ENCODE results near the gene HRH1. TPM values are rescaled to one million over a fixed set of nuclear protein-coding genes. Genes with fewer than 3 reads are reported as not detected.
A peak's percentile ranks its signal among the peaks of the same experiment; 100 is the strongest.
"Not testable (repeated sequence)": the region's sequence is repeated elsewhere in the genome, so short reads cannot be mapped to it uniquely, and the experiment has no call there.

HRH1 gene
- total RNA-seq, 1 donor from 2014 or later, result 0.19 TPM

- Histone ChIP-seq H4K20me1 (ENCODE audit: low read depth) (no peaks in the 10 kb centered on the region), H3F3A (ENCODE audit: low read depth) (no peaks in the 10 kb centered on the region), H3K4me1 (peaks cover 6% of the 10 kb centered on the region), H3K27me3 (no peaks in the 10 kb centered on the region), H2AFZ (replicated peaks) (no peak overlapping the region), H3K4me3 (no peak overlapping the region), H3K36me3 (no peaks in the 10 kb centered on the region), H3K79me2 (ENCODE audit: low read depth) (no peaks in the 10 kb centered on the region), H3K4me2 (no peak overlapping the region), H3K9me3 (ENCODE audit: low read depth) (no peaks in the 10 kb centered on the region), H3K9ac (no peak overlapping the region), H3K27ac (no peak overlapping the region)
- no peak overlapping the region for H3K27ac Mint-ChIP-seq
- DNase-seq (ENCODE audit: low spot score), result no peak
- no peak overlapping the region for H3K4me3 Mint-ChIP-seq
- TF ChIP-seq EZH2phosphoT487 (IDR thresholded peaks at IDR 0.05) (no peak), CTCF (IDR thresholded peaks at IDR 0.05) (no peak), EZH2 (IDR thresholded peaks at IDR 0.05) (no peak)
- no peaks in the 10 kb centered on the region for H3K36me3 Mint-ChIP-seq
- H3K27me3 Mint-ChIP-seq (ENCODE audit: insufficient read depth, low read depth), result peaks cover 13% of the 10 kb centered on the region
- no peaks in the 10 kb centered on the region for H3K9me3 Mint-ChIP-seq
- peaks cover 11% of the 10 kb centered on the region for H3K4me1 Mint-ChIP-seq
Observed at GRCh38 chr3:11201251-11202019, 47.1 kb downstream of the HRH1 start.

- no peak overlapping the region for H3K4me3 ChIP-seq
- Mint-ChIP-seq H3K27ac (no peak overlapping the region), H3K9me3 (no peaks in the 10 kb centered on the region), H3K4me1 (peaks cover 6% of the 10 kb centered on the region), H3K4me3 (no peak overlapping the region), H3K27me3 (ENCODE audit: insufficient read depth, low read depth) (peaks cover 16% of the 10 kb centered on the region), H3K36me3 (no peaks in the 10 kb centered on the region)
- H3K27me3 ChIP-seq, result no peaks in the 10 kb centered on the region
- DNase-seq (ENCODE audit: low spot score), result no peak
- no peak overlapping the region for H3K27ac ChIP-seq
- H3K4me2 ChIP-seq, result no peak overlapping the region
- H3K36me3 ChIP-seq, result no peaks in the 10 kb centered on the region
- no peak overlapping the region for H2AFZ ChIP-seq (replicated peaks)
- no peaks in the 10 kb centered on the region for H3K79me2 ChIP-seq (ENCODE audit: low read depth)
- TF ChIP-seq EZH2phosphoT487 (IDR thresholded peaks at IDR 0.05), result no peak
- no peaks in the 10 kb centered on the region for H3F3A ChIP-seq (ENCODE audit: low read depth)
- H3K9me3 ChIP-seq (ENCODE audit: low read depth), result no peaks in the 10 kb centered on the region
- H3K9ac ChIP-seq, result no peak overlapping the region
- H4K20me1 ChIP-seq (ENCODE audit: low read depth), result no peaks in the 10 kb centered on the region
- H3K4me1 ChIP-seq, result no peaks in the 10 kb centered on the region
Observed at GRCh38 chr3:11203961-11204360, 49.7 kb downstream of the HRH1 start.

- no peak overlapping the region for H3K27ac Mint-ChIP-seq
- H3K4me1 ChIP-seq, result no peaks in the 10 kb centered on the region
- H2AFZ ChIP-seq (replicated peaks), result no peak overlapping the region
- TF ChIP-seq CTCF (IDR thresholded peaks at IDR 0.05) (no peak), EZH2phosphoT487 (IDR thresholded peaks at IDR 0.05) (no peak), EZH2 (IDR thresholded peaks at IDR 0.05) (no peak)
- H3K9ac ChIP-seq, result no peak overlapping the region
- no peaks in the 10 kb centered on the region for H3K9me3 ChIP-seq (ENCODE audit: low read depth)
- no peaks in the 10 kb centered on the region for H3K79me2 ChIP-seq (ENCODE audit: low read depth)
- no peak overlapping the region for H3K27ac ChIP-seq
- peaks cover 16% of the 10 kb centered on the region for H3K27me3 Mint-ChIP-seq (ENCODE audit: insufficient read depth, low read depth)
- H3K4me1 Mint-ChIP-seq, result peaks cover 6% of the 10 kb centered on the region
- no peak overlapping the region for H3K4me3 Mint-ChIP-seq
- no peaks in the 10 kb centered on the region for H3F3A ChIP-seq (ENCODE audit: low read depth)
- no peaks in the 10 kb centered on the region for H3K9me3 Mint-ChIP-seq
- H3K36me3 ChIP-seq, result no peaks in the 10 kb centered on the region
- H3K4me3 ChIP-seq, result no peak overlapping the region
- peak; percentile 26 for DNase-seq (ENCODE audit: low spot score)
- H3K27me3 ChIP-seq, result no peaks in the 10 kb centered on the region
- H3K36me3 Mint-ChIP-seq, result no peaks in the 10 kb centered on the region
- H3K4me2 ChIP-seq, result no peak overlapping the region
- no peaks in the 10 kb centered on the region for H4K20me1 ChIP-seq (ENCODE audit: low read depth)
Observed at GRCh38 chr3:11204697-11205348, 50.5 kb downstream of the HRH1 start.

- not testable (repeated sequence) for H3K4me3 ChIP-seq; H3K9me3 ChIP-seq (ENCODE audit: low read depth); H4K20me1 ChIP-seq (ENCODE audit: low read depth); H3K4me1 Mint-ChIP-seq; H2AFZ ChIP-seq (replicated peaks); H3K36me3 Mint-ChIP-seq; H3K79me2 ChIP-seq (ENCODE audit: low read depth); H3K9ac ChIP-seq; H3K4me2 ChIP-seq; H3K36me3 ChIP-seq; H3K4me1 ChIP-seq; H3K27me3 ChIP-seq; H3K4me3 Mint-ChIP-seq; H3K27ac Mint-ChIP-seq; H3K9me3 Mint-ChIP-seq; H3K27ac ChIP-seq; H3F3A ChIP-seq (ENCODE audit: low read depth)
- peak; percentile 50 for TF ChIP-seq CTCF (IDR thresholded peaks at IDR 0.05)
- peaks cover 16% of the 10 kb centered on the region for H3K27me3 Mint-ChIP-seq (ENCODE audit: insufficient read depth, low read depth)
- peak; percentile 60 for DNase-seq (ENCODE audit: low spot score)
Observed at GRCh38 chr3:11205881-11206280, 51.6 kb downstream of the HRH1 start.
